ENCODE results near the gene CDSN. TPM values are rescaled to one million over a fixed set of nuclear protein-coding genes. Genes with fewer than 3 reads are reported as not detected.
"Not testable (repeated sequence)": the region's sequence is repeated elsewhere in the genome, so short reads cannot be mapped to it uniquely, and the experiment has no call there.

CDSN gene
- total RNA-seq, 1 donor from 2014 or later: not detected

- DNase-seq (ENCODE audit: extremely low read depth, low read depth, low spot score): no peak
These were observed 29.3 kb downstream of the CDSN start for GRCh38 chr6:31090973-31091364.

DNA sequence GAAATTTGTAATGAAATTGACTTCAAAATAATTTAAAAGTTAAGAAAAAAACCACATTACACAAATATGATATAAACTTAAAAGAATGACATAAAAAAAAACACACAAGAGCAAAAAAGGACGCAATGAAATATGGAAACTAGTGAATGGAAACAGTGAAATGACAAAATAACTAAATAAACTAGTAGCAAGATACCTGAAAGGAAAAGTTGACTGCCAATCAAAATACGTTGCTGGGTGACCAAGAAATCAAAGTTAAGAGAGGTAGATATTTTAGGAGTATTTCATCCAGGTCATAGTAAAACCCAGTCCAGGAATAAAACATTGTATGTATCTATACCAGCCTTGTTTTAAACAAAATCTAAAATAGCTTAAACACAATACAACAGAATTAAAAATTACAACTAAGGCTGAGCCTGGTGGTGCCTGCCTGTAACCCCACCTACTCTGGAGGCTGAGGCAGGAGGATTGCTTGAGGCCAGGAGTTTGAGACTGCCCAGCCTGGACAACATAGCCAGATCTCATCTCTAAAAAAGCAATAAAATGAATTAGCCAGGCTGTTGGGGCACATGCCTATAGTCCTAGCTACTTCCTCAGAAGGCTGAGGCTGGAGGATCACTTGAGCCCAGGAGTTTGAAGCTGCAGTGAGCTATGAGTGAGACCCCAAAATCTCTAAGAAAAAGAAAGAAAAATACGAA, 29.8 kb downstream of the CDSN start:
- no peak for DNase-seq (ENCODE audit: extremely low read depth, low read depth, low spot score)

- DNase-seq (ENCODE audit: extremely low read depth, low read depth, low spot score): no peak
These were observed 32.7 kb downstream of the CDSN start for GRCh38 chr6:31087494-31088089.

GRCh38 chr6:31086788-31087440, 33.3 kb downstream of the CDSN start:
- DNase-seq (ENCODE audit: extremely low read depth, low read depth, low spot score): no peak

- DNase-seq (ENCODE audit: extremely low read depth, low read depth, low spot score): no peak
These were observed 36.4 kb downstream of the CDSN start for GRCh38 chr6:31083742-31084354.

- no peak for DNase-seq (ENCODE audit: extremely low read depth, low read depth, low spot score)
These were observed 38.4 kb downstream of the CDSN start for GRCh38 chr6:31081872-31082271.

- DNase-seq (ENCODE audit: extremely low read depth, low read depth, low spot score): no peak
These were observed 40.5 kb downstream of the CDSN start for GRCh38 chr6:31079656-31080261.

DNA sequence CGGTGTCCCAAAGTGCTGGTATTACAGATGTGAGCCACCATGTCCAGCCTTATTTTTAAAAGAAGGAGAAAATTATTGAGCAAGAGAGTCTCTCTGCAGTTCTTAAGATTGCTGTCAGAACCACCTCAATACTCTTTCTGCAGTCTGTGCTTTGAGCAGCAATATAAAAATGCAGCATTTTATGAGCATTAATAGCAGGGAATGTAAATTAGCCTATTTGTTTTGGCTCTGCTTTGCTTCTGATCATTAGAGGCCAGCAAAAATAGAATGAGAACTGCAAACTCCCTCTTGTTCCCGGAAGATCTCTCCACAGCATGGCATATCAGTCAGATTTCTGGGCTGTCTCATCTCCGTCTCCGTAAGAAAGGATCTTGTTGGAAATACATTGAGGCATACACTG, 43.6 kb downstream of the CDSN start:
- DNase-seq (ENCODE audit: extremely low read depth, low read depth, low spot score): no peak

- DNase-seq (ENCODE audit: extremely low read depth, low read depth, low spot score): no peak
These were observed 44.7 kb downstream of the CDSN start for GRCh38 chr6:31075528-31075927.

GRCh38 chr6:31074401-31074800, 45.8 kb downstream of the CDSN start:
- DNase-seq (ENCODE audit: extremely low read depth, low read depth, low spot score): no peak

DNA sequence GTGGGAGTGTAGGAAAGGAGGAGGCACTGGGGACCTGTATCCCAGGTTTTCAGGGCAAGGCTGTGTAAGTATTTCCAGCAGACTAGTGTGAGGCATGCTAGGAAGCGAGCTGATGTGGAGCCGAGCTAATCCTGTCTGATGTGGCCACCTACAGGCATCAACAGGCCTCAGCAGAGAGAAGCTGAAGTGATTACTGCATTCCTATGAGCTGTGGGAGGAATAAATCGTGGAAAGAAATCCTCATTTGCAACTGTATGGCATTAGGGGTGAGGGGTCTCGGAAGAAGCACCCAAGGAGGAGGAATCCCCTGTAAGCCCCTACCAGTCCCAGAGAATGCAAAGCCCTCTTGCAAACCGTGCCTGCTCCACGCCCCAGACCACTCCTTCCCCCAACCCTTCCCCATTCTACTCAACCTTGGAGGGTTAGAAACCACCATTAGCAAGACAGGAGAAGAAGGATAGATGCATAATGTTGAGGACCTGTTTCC, 49.5 kb downstream of the CDSN start:
- DNase-seq (ENCODE audit: extremely low read depth, low read depth, low spot score): no peak

DNA sequence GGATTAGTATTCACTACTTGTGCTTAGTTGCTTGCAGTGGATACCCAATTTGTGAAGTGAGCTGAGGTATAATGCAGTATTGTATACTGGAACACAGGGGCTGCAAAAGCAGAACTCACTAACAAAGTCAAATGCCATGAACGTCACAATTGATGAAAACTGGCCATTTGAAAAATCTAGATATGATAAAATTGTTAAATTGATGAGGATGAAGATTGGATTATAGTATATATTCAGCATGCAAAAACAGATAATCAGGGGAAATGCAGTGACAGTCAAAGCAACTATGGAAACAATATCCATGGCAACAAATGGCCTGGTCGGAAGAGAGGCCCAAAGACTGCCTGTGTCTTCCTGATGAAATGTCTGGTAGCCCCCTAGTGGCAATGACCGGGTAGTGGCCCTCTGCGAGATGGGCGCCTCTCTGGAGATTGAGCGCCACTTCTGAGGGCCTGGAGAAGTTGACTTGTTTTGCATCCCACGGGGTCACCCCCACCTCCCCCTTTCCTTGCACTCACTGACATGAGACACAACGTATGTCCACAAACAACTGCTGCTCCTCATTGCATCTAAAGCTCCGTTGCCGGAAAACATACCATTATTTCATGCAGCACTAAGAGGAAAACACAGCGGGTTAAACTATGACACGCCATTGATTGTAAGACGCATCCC, 51.4 kb downstream of the CDSN start:
- peak; percentile 48 for DNase-seq (ENCODE audit: extremely low read depth, low read depth, low spot score)

DNA sequence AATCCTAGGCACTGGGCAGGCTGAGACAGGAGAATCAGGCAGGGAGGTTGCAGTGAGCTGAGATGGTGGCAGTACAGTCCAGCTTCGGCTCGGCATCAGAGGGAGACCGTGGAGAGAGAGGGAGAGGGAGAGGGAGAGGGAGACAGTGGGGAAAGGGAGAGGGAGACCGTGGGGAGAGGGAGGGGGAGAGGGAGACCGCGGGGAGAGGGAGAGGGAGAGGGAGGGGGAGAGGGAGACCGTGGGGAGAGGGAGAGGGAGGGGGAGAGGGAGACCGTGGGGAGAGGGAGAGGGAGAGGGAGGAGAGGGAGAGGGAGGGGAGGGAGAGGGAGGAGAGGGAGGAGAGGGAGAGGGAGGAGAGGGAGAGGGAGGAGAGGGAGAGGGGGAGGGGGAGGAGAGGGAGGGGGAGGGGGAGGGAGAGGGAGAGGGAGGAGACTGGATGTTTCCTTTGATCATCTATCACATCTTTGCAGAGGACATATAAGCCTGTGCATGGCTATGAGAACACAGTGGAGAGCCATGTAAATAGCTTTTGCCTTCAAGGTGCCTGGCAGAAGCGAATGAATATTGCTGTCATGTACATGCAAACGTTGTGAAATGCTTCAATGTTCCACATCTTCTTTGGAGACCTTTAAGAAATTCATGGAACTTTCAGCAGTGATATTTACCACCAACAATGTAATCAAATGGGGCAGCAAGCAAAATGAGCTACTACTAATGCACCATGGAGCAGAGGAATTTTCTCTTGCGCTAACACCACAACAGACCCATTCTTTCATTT, 52.2 kb downstream of the CDSN start:
- DNase-seq (ENCODE audit: extremely low read depth, low read depth, low spot score): not testable (repeated sequence)

DNA sequence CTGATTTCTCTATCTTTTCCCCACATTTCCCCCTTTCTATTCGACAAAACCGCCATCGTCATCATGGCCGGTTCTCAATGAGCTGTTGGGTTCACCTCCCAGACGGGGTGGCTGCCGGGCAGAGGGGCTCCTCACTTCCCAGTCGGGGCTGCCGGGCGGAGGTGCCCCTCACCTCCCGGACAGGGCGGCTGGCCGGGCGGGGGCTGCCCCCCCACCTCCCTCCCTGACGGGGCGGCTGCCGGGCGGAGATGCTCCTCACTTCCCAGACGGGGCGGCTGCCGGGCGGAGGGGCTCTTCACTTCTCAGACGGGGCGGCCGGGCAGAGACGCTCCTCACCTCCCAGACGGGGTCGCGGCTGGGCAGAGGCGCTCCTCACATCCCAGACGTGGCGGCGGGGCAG, 53.2 kb downstream of the CDSN start:
- DNase-seq (ENCODE audit: extremely low read depth, low read depth, low spot score): not testable (repeated sequence)

DNA sequence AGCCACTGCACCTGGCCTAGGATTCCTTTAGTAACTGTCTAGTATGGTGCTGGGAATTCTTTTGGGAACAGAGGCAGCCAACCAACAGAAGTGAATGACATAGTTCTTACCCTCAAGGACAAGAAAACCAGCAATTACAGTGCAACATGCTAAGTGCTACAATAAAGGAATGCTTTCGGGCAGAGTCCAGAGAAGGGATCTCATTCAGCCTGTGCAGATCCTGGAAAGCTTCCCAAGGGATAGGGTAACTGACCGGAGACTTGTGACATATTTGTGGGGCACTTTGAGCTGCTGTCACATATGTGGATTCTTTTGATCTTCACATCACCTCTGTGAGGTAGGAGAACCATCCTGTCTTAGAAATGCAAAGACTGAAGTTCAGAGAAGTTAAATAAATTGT, 54.7 kb downstream of the CDSN start:
- no peak for DNase-seq (ENCODE audit: extremely low read depth, low read depth, low spot score)

Other genes starting within 250 kb of the CDSN start
- gene DDR1, start 235.9 kb downstream of the CDSN start, total RNA-seq: 9.1 and 18.7 TPM in 2 replicates
- 22.8 and 24.1 TPM in 2 replicates for gene GTF2H4, start 212.2 kb downstream of the CDSN start, total RNA-seq
- 17.9 and 22.6 TPM in 2 replicates for gene VARS2, start 206.2 kb downstream of the CDSN start, total RNA-seq
- gene SFTA2, start 188.3 kb downstream of the CDSN start, total RNA-seq: not detected in 2 replicates
- not detected in 2 replicates for gene MUCL3, start 179.5 kb downstream of the CDSN start, total RNA-seq
- gene MUC21, start 136.7 kb downstream of the CDSN start, total RNA-seq: not detected in 2 replicates
- not detected in 2 replicates for gene MUC22, start 110.0 kb downstream of the CDSN start, total RNA-seq
- gene C6orf15, start 7.9 kb downstream of the CDSN start, total RNA-seq: not detected in 2 replicates
- gene PSORS1C1, start 5.6 kb downstream of the CDSN start, total RNA-seq: 1.6 and 1.8 TPM in 2 replicates
- not detected in 2 replicates for gene PSORS1C2, start 18.6 kb upstream of the CDSN start, total RNA-seq
- 9.3 and 13.8 TPM in 2 replicates for gene CCHCR1, start 37.4 kb upstream of the CDSN start, total RNA-seq
- gene TCF19, start 38.1 kb upstream of the CDSN start, total RNA-seq: 9.7 and 10.0 TPM in 2 replicates
- not detected in 2 replicates for gene POU5F1, start 50.2 kb upstream of the CDSN start, total RNA-seq
- 785 and 844 TPM in 2 replicates for gene HLA-C, start 151.6 kb upstream of the CDSN start, total RNA-seq
- gene HLA-B, start 236.7 kb upstream of the CDSN start, total RNA-seq: 1,037 and 2,213 TPM in 2 replicates